ENCODE measurements around the gene ATRNL1. TPM values are rescaled to one million over a fixed set of nuclear protein-coding genes. Genes with fewer than 3 reads are reported as not detected.

Gene ATRNL1
- total RNA-seq, 2 donors from 2014 or later: 0.37 to 2.9 TPM

DNA sequence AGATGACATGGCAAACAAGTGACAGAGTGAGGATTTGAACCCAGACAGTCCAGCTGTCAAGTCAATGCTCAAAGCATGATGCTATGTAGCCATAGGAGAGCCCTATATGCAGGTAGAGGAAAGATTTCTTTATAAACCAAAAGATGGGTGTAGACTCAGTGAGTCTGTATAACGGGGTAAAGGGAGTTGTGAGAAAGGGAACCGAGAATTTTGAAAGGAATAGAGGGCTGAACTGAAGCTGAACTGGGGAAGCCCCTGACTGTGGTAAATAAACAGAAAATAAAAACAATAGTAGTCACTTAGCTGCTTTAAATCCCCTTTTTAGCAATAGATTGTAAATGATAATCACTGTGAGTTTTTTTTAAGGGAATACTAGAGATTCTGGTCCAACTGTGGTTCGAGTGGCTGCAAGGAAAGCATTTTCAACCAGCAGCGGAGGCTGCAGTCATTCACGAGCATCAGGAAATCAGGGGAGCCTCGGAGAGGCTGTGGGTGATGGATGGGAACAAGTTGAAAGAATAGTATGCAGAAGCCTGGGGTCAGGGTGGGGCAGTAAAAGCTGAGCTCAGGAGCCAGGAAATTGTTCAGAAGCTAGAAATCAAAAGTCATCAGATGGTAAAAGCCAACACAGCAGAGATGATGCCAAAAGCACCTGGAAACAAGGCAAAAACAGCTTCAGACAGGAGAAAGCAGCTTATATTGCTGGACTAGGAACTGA is 786.4 kb downstream of the ATRNL1 start:
- intact Hi-C loops (cut with DNase I): no loop called here
- no peak overlapping the region for H3K9ac ChIP-seq (ENCODE audit: low read depth in 2 of 2, low read length in 2 of 2)
- H3K9me3 ChIP-seq: no peaks in the 10 kb centered on the region
- no peaks in the 10 kb centered on the region for H3K36me3 ChIP-seq
- H3K4me3 ChIP-seq: no peak overlapping the region
- no peak for DNase-seq
- H3K27me3 ChIP-seq: no peaks in the 10 kb centered on the region
- TF ChIP-seq, protein P1, sequence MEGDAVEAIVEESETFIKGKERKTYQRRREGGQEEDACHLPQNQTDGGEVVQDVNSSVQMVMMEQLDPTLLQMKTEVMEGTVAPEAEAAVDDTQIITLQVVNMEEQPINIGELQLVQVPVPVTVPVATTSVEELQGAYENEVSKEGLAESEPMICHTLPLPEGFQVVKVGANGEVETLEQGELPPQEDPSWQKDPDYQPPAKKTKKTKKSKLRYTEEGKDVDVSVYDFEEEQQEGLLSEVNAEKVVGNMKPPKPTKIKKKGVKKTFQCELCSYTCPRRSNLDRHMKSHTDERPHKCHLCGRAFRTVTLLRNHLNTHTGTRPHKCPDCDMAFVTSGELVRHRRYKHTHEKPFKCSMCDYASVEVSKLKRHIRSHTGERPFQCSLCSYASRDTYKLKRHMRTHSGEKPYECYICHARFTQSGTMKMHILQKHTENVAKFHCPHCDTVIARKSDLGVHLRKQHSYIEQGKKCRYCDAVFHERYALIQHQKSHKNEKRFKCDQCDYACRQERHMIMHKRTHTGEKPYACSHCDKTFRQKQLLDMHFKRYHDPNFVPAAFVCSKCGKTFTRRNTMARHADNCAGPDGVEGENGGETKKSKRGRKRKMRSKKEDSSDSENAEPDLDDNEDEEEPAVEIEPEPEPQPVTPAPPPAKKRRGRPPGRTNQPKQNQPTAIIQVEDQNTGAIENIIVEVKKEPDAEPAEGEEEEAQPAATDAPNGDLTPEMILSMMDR (IDR thresholded peaks at IDR 0.05): no peak
- H3K4me1 ChIP-seq: no peaks in the 10 kb centered on the region
- H3K27ac ChIP-seq: no peak overlapping the region

DNA sequence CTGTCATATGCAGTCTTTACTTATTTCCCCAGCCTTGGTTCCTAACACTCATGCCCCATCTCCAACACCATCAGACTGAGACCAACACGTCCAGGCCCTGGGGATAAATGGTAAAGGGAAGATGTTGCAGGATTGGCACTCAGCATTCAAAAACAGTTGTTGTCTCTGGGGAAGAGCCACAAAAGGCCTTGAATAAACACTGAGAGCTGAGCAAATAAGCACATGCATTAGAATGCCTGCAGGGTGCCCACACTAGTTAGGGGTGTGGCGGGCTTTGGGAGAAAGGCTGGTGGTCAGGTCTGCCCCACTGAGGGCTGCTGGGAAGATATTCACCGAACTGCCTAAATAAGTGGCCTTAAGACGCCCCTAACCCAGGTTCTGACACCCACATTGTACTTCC is 788.9 kb downstream of the ATRNL1 start:
- TF ChIP-seq, protein P1 (IDR thresholded peaks at IDR 0.05): no peak
- intact Hi-C loops (cut with DNase I): no loop called here
- Histone ChIP-seq H3K36me3 (no peaks in the 10 kb centered on the region), H3K4me1 (no peaks in the 10 kb centered on the region), H3K9me3 (no peaks in the 10 kb centered on the region), H3K9ac (ENCODE audit: low read depth in 2 of 2, low read length in 2 of 2) (no peak overlapping the region), H3K27me3 (no peaks in the 10 kb centered on the region), H3K4me3 (no peak overlapping the region), H3K27ac (no peak overlapping the region)
- DNase-seq: no peak

DNA sequence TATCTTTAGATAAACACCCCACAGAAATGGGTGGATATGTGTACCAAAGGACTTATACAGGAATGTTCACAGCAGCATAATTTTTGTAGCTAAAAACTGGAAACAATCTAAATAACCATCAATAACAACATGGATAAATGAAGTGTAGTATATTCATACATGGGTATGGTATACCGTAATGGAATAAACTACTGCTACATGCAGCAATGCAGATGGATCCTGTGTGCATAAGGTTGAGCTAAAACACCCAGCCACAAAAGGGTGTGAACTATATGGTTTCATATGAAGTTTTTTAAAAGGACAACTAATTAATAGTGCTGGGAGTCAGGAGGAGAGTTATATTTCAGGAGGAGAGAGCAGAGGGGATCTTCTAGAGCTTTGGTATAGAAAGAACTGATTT is 790.2 kb downstream of the ATRNL1 start:
- H3K36me3 ChIP-seq: no peaks in the 10 kb centered on the region
- no peak overlapping the region for H3K9ac ChIP-seq (ENCODE audit: low read depth in 2 of 2, low read length in 2 of 2)
- H3K9me3 ChIP-seq: no peaks in the 10 kb centered on the region
- H3K4me3 ChIP-seq: no peak overlapping the region
- no peak overlapping the region for H3K27ac ChIP-seq
- DNase-seq: no peak
- no peaks in the 10 kb centered on the region for H3K4me1 ChIP-seq
- H3K27me3 ChIP-seq: no peaks in the 10 kb centered on the region
- intact Hi-C loops (cut with DNase I): no loop called here
- TF ChIP-seq, protein P1 (IDR thresholded peaks at IDR 0.05): no peak

DNA sequence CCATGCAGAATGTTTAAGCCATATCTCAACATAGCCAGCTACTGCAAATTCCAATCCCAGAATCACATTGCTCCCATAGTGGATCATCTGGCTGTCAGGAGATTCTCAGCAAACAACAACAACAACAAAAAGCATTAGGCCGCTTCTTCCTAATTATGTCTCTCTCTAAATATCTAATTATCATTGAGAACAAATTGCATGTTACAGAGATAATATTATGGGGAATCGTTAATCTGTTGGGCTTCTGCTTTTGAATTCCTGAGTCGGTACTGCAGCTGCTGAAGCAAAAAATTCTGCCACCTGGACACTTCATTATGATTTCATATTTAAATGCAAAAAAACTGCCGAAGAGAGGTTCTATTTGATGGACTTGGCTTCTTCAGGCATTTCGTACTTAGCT is 791.2 kb downstream of the ATRNL1 start:
- intact Hi-C loops (cut with DNase I): no loop called here
- no peak overlapping the region for H3K9ac ChIP-seq (ENCODE audit: low read depth in 2 of 2, low read length in 2 of 2)
- no peaks in the 10 kb centered on the region for H3K9me3 ChIP-seq
- DNase-seq: no peak
- H3K4me3 ChIP-seq: no peak overlapping the region
- H3K36me3 ChIP-seq: no peaks in the 10 kb centered on the region
- no peaks in the 10 kb centered on the region for H3K4me1 ChIP-seq
- H3K27ac ChIP-seq: no peak overlapping the region
- TF ChIP-seq, protein P1 (IDR thresholded peaks at IDR 0.05): no peak
- H3K27me3 ChIP-seq: no peaks in the 10 kb centered on the region

DNA sequence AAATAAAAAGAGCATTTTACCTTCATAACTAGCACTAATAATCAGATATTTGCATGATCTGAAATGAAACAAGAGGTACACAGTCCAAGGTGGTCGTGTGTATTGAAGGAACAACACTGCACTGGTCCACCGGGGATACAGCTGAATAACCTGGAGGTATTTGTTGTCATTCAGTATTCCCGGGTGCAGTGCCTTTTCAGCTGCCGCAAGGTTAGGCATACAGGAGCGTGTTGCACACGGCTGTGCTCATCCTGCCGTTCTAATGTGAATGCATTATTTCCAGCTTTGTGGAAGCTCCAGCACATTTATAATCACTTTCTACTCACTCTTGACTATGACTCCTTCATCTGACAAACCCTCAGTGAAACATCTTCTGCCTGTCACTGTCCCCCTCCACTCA is 802.0 kb downstream of the ATRNL1 start:
- H3K27ac ChIP-seq: no peak overlapping the region

More for the DNA sequence above, 802.0 kb downstream of the ATRNL1 start:
- no peaks in the 10 kb centered on the region for H3K27me3 ChIP-seq
- H3K4me3 ChIP-seq: no peak overlapping the region
- no peak for DNase-seq
- no peaks in the 10 kb centered on the region for H3K36me3 ChIP-seq
- intact Hi-C loops (cut with DNase I): no loop called here
- no peaks in the 10 kb centered on the region for H3K4me1 ChIP-seq
- no peak overlapping the region for H3K9ac ChIP-seq (ENCODE audit: low read depth in 2 of 2, low read length in 2 of 2)
- no peaks in the 10 kb centered on the region for H3K9me3 ChIP-seq
- TF ChIP-seq, protein P1 (IDR thresholded peaks at IDR 0.05): no peak

Measured in colonic mucosa (tissue), 4 donors.